ENCODE measurements around the gene RAB7B. TPM values are rescaled to one million over a fixed set of nuclear protein-coding genes. Genes with fewer than 3 reads are reported as not detected.

RAB7B gene
- total RNA-seq, 1 experiment from 2014 or later, result 0.22 TPM

GRCh38 chr1:206025283-206025820 is 22.2 kb upstream of the RAB7B start:
- no TSS peak for BruUV-seq (replicated peaks)
- intact Hi-C loops (cut with micrococcal nuclease), result loop anchor here (1.0 kb wide), 1 partner anchor 17 kb away; no protein-coding TSS in a partner anchor
- Histone ChIP-seq H3K9ac (ENCODE audit: low read length) (no peak overlapping the region), H3K4me1 (ENCODE audit: control insufficient read depth in 1 of 2, insufficient read depth in 2 of 2, low read length in 2 of 2) (peaks cover 5 to 18% of the 10 kb centered on the region in 2 experiments; a peak in 2 of 4 replicates), H4K20me1 (ENCODE audit: insufficient read depth) (no peaks in the 10 kb centered on the region), H3K36me3 (ENCODE audit: control insufficient read depth in 1 of 2, insufficient read depth in 2 of 2, low read length in 2 of 2) (no peaks in the 10 kb centered on the region), H3K79me2 (ENCODE audit: insufficient read depth, low read length) (no peaks in the 10 kb centered on the region), H3K9me3 (ENCODE audit: control insufficient read depth in 1 of 2, insufficient read depth in 1 of 2, low read depth in 1 of 2, low read length in 2 of 2) (no peaks in the 10 kb centered on the region), H3K4me3 (replicated peaks in 1 of 2; ENCODE audit: low read depth in 1 of 2, low read length in 2 of 2) (no peak overlapping the region), H3K9me2 (ENCODE audit: insufficient read depth) (no peaks in the 10 kb centered on the region), H3K27ac (ENCODE audit: low read depth, low read length) (no peak overlapping the region), H3K27me3 (ENCODE audit: insufficient read depth, low read length) (no peaks in the 10 kb centered on the region), H3K4me2 (ENCODE audit: low read length) (no peak overlapping the region), H2AFZ (ENCODE audit: low read depth, low read length, poor library complexity, severe bottlenecking) (no peak overlapping the region)
- POLR2A ChIA-PET, result no interaction called here
- no peak for TF ChIP-seq RAD21 (IDR thresholded peaks at IDR 0.05; ENCODE audit: low read depth)
- TF ChIP-seq ZNF274 (IDR thresholded peaks at IDR 0.05; ENCODE audit: low read depth, low read length), result no peak
- no peak for TF ChIP-seq POLR2AphosphoS5 (IDR thresholded peaks at IDR 0.05; ENCODE audit: low read depth, low read length)
- TF ChIP-seq CTCF (IDR thresholded peaks at IDR 0.05 in 2 of 3, conservative IDR thresholded peaks at IDR 0.05 in 1 of 3; ENCODE audit: borderline replicate concordance in 1 of 3, insufficient read depth in 1 of 3, low read depth in 2 of 3, low read length in 2 of 3), result no peak
- TF ChIP-seq EGR1 (IDR thresholded peaks at IDR 0.05; ENCODE audit: low read depth), result no peak
- no peak for TF ChIP-seq SRF (IDR thresholded peaks at IDR 0.05; ENCODE audit: low read depth)
- no peak for ATAC-seq
- DNase-seq (ENCODE audit: low read depth, low spot score), result no peak
- CTCF ChIA-PET, result interaction anchor here (0.6 kb wide), 1 partner anchor 17 kb away, joined by 4 read pairs; no protein-coding TSS in a partner anchor
- RAD21 ChIA-PET (ENCODE audit: low non-redundant PET in 1 of 2, low total read pairs in 2 of 2, uncharacterized antibody in 2 of 2, unreplicated experiment in 2 of 2), result no interaction called here

- no peak within 1 kb of the TSS for H3K4me3 ChIP-seq (replicated peaks in 1 of 2; ENCODE audit: low read depth in 1 of 2, low read length in 2 of 2)
- no peaks in the 10 kb centered on the region for H3K36me3 ChIP-seq (ENCODE audit: control insufficient read depth in 1 of 2, insufficient read depth in 2 of 2, low read length in 2 of 2)
- H4K20me1 ChIP-seq (ENCODE audit: insufficient read depth), result no peaks in the 10 kb centered on the region
- H3K79me2 ChIP-seq (ENCODE audit: insufficient read depth, low read length), result no peaks in the 10 kb centered on the region
- no peaks in the 10 kb centered on the region for H3K9me3 ChIP-seq (ENCODE audit: control insufficient read depth in 1 of 2, insufficient read depth in 1 of 2, low read depth in 1 of 2, low read length in 2 of 2)
- ChIA-PET POLR2A (no interaction called here), RAD21 (ENCODE audit: low non-redundant PET in 1 of 2, low total read pairs in 2 of 2, uncharacterized antibody in 2 of 2, unreplicated experiment in 2 of 2) (no interaction called here), CTCF (no interaction called here)
- BruUV-seq (replicated peaks), result no TSS peak
- ATAC-seq, result no peak
- H3K9me2 ChIP-seq (ENCODE audit: insufficient read depth), result no peaks in the 10 kb centered on the region
- H3K27me3 ChIP-seq (ENCODE audit: insufficient read depth, low read length), result no peaks in the 10 kb centered on the region
- H3K4me2 ChIP-seq (ENCODE audit: low read length), result no peak within 1 kb of the TSS
- intact Hi-C loops (cut with micrococcal nuclease), result no loop called here
- H3K27ac ChIP-seq (ENCODE audit: low read depth, low read length), result no peak within 1 kb of the TSS
- no peak for DNase-seq (ENCODE audit: low read depth, low spot score)
- H3K9ac ChIP-seq (ENCODE audit: low read length), result no peak within 1 kb of the TSS
- no peak within 1 kb of the TSS for H2AFZ ChIP-seq (ENCODE audit: low read depth, low read length, poor library complexity, severe bottlenecking)
- H3K4me1 ChIP-seq (ENCODE audit: control insufficient read depth in 1 of 2, insufficient read depth in 2 of 2, low read length in 2 of 2), result peaks cover 5 to 18% of the 10 kb centered on the region in 2 experiments; a peak in 2 of 4 replicates
- TF ChIP-seq SP1 (IDR thresholded peaks at IDR 0.05; ENCODE audit: low read depth), result no peak
- TF ChIP-seq, protein P1, sequence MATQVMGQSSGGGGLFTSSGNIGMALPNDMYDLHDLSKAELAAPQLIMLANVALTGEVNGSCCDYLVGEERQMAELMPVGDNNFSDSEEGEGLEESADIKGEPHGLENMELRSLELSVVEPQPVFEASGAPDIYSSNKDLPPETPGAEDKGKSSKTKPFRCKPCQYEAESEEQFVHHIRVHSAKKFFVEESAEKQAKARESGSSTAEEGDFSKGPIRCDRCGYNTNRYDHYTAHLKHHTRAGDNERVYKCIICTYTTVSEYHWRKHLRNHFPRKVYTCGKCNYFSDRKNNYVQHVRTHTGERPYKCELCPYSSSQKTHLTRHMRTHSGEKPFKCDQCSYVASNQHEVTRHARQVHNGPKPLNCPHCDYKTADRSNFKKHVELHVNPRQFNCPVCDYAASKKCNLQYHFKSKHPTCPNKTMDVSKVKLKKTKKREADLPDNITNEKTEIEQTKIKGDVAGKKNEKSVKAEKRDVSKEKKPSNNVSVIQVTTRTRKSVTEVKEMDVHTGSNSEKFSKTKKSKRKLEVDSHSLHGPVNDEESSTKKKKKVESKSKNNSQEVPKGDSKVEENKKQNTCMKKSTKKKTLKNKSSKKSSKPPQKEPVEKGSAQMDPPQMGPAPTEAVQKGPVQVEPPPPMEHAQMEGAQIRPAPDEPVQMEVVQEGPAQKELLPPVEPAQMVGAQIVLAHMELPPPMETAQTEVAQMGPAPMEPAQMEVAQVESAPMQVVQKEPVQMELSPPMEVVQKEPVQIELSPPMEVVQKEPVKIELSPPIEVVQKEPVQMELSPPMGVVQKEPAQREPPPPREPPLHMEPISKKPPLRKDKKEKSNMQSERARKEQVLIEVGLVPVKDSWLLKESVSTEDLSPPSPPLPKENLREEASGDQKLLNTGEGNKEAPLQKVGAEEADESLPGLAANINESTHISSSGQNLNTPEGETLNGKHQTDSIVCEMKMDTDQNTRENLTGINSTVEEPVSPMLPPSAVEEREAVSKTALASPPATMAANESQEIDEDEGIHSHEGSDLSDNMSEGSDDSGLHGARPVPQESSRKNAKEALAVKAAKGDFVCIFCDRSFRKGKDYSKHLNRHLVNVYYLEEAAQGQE (IDR thresholded peaks at IDR 0.05; ENCODE audit: low read depth), result no peak
- no peak for TF ChIP-seq RAD21 (IDR thresholded peaks at IDR 0.05; ENCODE audit: low read depth)
- no peak for TF ChIP-seq YY1 (IDR thresholded peaks at IDR 0.05; ENCODE audit: extremely low read depth, insufficient replicate concordance, low read depth, low read length)
- no peak for TF ChIP-seq SRF (IDR thresholded peaks at IDR 0.05; ENCODE audit: low read depth)
- no peak for TF ChIP-seq ZFX (IDR thresholded peaks at IDR 0.05)
- TF ChIP-seq ZNF274 (IDR thresholded peaks at IDR 0.05; ENCODE audit: low read depth, low read length), result no peak
- TF ChIP-seq POLR2AphosphoS5 (IDR thresholded peaks at IDR 0.05; ENCODE audit: low read depth, low read length), result no peak
- TF ChIP-seq TCF7L2 (IDR thresholded peaks at IDR 0.05; ENCODE audit: borderline replicate concordance, extremely low read depth, insufficient read depth, insufficient read length), result no peak
These were observed 20.5 kb upstream of the RAB7B start, which contains the start of gene CTSE for GRCh38 chr1:206023695-206024094. TSS of gene CTSE (minus strand) at chr1:206023895. CDS start at chr1:206023791, 104 bp downstream.
